ENCODE measurements around the gene CCDC92B.
"Not testable (repeated sequence)": the region's sequence is repeated elsewhere in the genome, so short reads cannot be mapped to it uniquely, and the experiment has no call there.

The CCDC92B gene

GRCh38 chr17:2704031-2704889, 45.2 kb downstream of the CCDC92B start:
- no peaks in the 10 kb centered on the region for H3K27me3 ChIP-seq (ENCODE audit: control insufficient read depth, insufficient read depth, low read length)
- no peak overlapping the region for H3K27ac ChIP-seq (ENCODE audit: low read depth, low read length)
- H3K4me3 ChIP-seq (ENCODE audit: low read length): no peak overlapping the region
- H3K9ac ChIP-seq (ENCODE audit: low read length): no peak overlapping the region
- peaks cover 8% of the 10 kb centered on the region for H3K4me1 ChIP-seq (ENCODE audit: control insufficient read depth, insufficient read depth, low read length)
- peaks cover 18% of the 10 kb centered on the region for H3K36me3 ChIP-seq (ENCODE audit: control insufficient read depth, insufficient read depth, low read length)

GRCh38 chr17:2703606-2704005, 45.8 kb downstream of the CCDC92B start:
- Histone ChIP-seq H3K36me3 (ENCODE audit: control insufficient read depth, insufficient read depth, low read length) (peaks cover 19% of the 10 kb centered on the region), H3K27ac (ENCODE audit: low read depth, low read length) (no peak overlapping the region), H3K4me1 (ENCODE audit: control insufficient read depth, insufficient read depth, low read length) (peaks cover 5% of the 10 kb centered on the region), H3K4me3 (ENCODE audit: low read length) (no peak overlapping the region), H3K9ac (ENCODE audit: low read length) (no peak overlapping the region), H3K27me3 (ENCODE audit: control insufficient read depth, insufficient read depth, low read length) (no peaks in the 10 kb centered on the region)

- Histone ChIP-seq H3K27me3 (ENCODE audit: control insufficient read depth, insufficient read depth, low read length) (no peaks in the 10 kb centered on the region), H3K9ac (ENCODE audit: low read length) (no peak overlapping the region), H3K4me3 (ENCODE audit: low read length) (no peak overlapping the region), H3K36me3 (ENCODE audit: control insufficient read depth, insufficient read depth, low read length) (peaks cover 21% of the 10 kb centered on the region), H3K4me1 (ENCODE audit: control insufficient read depth, insufficient read depth, low read length) (peaks cover 5% of the 10 kb centered on the region), H3K27ac (ENCODE audit: low read depth, low read length) (no peak overlapping the region)
Observed at GRCh38 chr17:2703181-2703580, 46.3 kb downstream of the CCDC92B start.

GRCh38 chr17:2701996-2702741, 47.3 kb downstream of the CCDC92B start:
- Histone ChIP-seq H3K27ac (ENCODE audit: low read depth, low read length) (peak overlapping the region; percentile 21), H3K4me1 (ENCODE audit: control insufficient read depth, insufficient read depth, low read length) (peaks cover 2% of the 10 kb centered on the region), H3K9ac (ENCODE audit: low read length) (no peak overlapping the region), H3K36me3 (ENCODE audit: control insufficient read depth, insufficient read depth, low read length) (peaks cover 25% of the 10 kb centered on the region), H3K4me3 (ENCODE audit: low read length) (no peak overlapping the region), H3K27me3 (ENCODE audit: control insufficient read depth, insufficient read depth, low read length) (no peaks in the 10 kb centered on the region)

GRCh38 chr17:2701161-2701995, 48.1 kb downstream of the CCDC92B start:
- H3K27ac ChIP-seq (ENCODE audit: low read depth, low read length): peak overlapping the region; percentile 21
- H3K36me3 ChIP-seq (ENCODE audit: control insufficient read depth, insufficient read depth, low read length): peaks cover 30% of the 10 kb centered on the region
- H3K27me3 ChIP-seq (ENCODE audit: control insufficient read depth, insufficient read depth, low read length): no peaks in the 10 kb centered on the region
- H3K4me1 ChIP-seq (ENCODE audit: control insufficient read depth, insufficient read depth, low read length): no peaks in the 10 kb centered on the region
- no peak overlapping the region for H3K9ac ChIP-seq (ENCODE audit: low read length)
- H3K4me3 ChIP-seq (ENCODE audit: low read length): no peak overlapping the region

- no peak overlapping the region for H3K27ac ChIP-seq (ENCODE audit: low read depth, low read length)
- peaks cover 35% of the 10 kb centered on the region for H3K36me3 ChIP-seq (ENCODE audit: control insufficient read depth, insufficient read depth, low read length)
Observed at GRCh38 chr17:2700491-2701141, 48.8 kb downstream of the CCDC92B start.

GRCh38 chr17:2700030-2700490, 49.4 kb downstream of the CCDC92B start:
- H3K9ac ChIP-seq (ENCODE audit: low read length): no peak overlapping the region
- H3K4me1 ChIP-seq (ENCODE audit: control insufficient read depth, insufficient read depth, low read length): no peaks in the 10 kb centered on the region
- H3K36me3 ChIP-seq (ENCODE audit: control insufficient read depth, insufficient read depth, low read length): peaks cover 40% of the 10 kb centered on the region
- H3K4me3 ChIP-seq (ENCODE audit: low read length): no peak overlapping the region
- no peaks in the 10 kb centered on the region for H3K27me3 ChIP-seq (ENCODE audit: control insufficient read depth, insufficient read depth, low read length)
- no peak overlapping the region for H3K27ac ChIP-seq (ENCODE audit: low read depth, low read length)

More at GRCh38 chr17:2700491-2701141, 48.8 kb downstream of the CCDC92B start:
- no peaks in the 10 kb centered on the region for H3K27me3 ChIP-seq (ENCODE audit: control insufficient read depth, insufficient read depth, low read length)
- H3K4me3 ChIP-seq (ENCODE audit: low read length): no peak overlapping the region
- H3K4me1 ChIP-seq (ENCODE audit: control insufficient read depth, insufficient read depth, low read length): no peaks in the 10 kb centered on the region
- H3K9ac ChIP-seq (ENCODE audit: low read length): no peak overlapping the region

GRCh38 chr17:2699216-2699805, 50.1 kb downstream of the CCDC92B start:
- H3K36me3 ChIP-seq (ENCODE audit: control insufficient read depth, insufficient read depth, low read length): peaks cover 42% of the 10 kb centered on the region
- not testable (repeated sequence) for H3K4me3 ChIP-seq (ENCODE audit: low read length); H3K27me3 ChIP-seq (ENCODE audit: control insufficient read depth, insufficient read depth, low read length)

GRCh38 chr17:2697611-2698162, 51.8 kb downstream of the CCDC92B start:
- no peak overlapping the region for H3K27ac ChIP-seq (ENCODE audit: low read depth, low read length)
- no peak overlapping the region for H3K9ac ChIP-seq (ENCODE audit: low read length)
- no peaks in the 10 kb centered on the region for H3K27me3 ChIP-seq (ENCODE audit: control insufficient read depth, insufficient read depth, low read length)
- H3K4me1 ChIP-seq (ENCODE audit: control insufficient read depth, insufficient read depth, low read length): no peaks in the 10 kb centered on the region
- peaks cover 43% of the 10 kb centered on the region for H3K36me3 ChIP-seq (ENCODE audit: control insufficient read depth, insufficient read depth, low read length)
- no peak overlapping the region for H3K4me3 ChIP-seq (ENCODE audit: low read length)

More at GRCh38 chr17:2699216-2699805, 50.1 kb downstream of the CCDC92B start:
- not testable (repeated sequence) for H3K27ac ChIP-seq (ENCODE audit: low read depth, low read length); H3K9ac ChIP-seq (ENCODE audit: low read length); H3K4me1 ChIP-seq (ENCODE audit: control insufficient read depth, insufficient read depth, low read length)

GRCh38 chr17:2695961-2696760, 53.3 kb downstream of the CCDC92B start:
- Histone ChIP-seq H3K9ac (ENCODE audit: low read length) (no peak overlapping the region), H3K36me3 (ENCODE audit: control insufficient read depth, insufficient read depth, low read length) (peaks cover 33% of the 10 kb centered on the region), H3K4me3 (ENCODE audit: low read length) (no peak overlapping the region), H3K27me3 (ENCODE audit: control insufficient read depth, insufficient read depth, low read length) (no peaks in the 10 kb centered on the region), H3K27ac (ENCODE audit: low read depth, low read length) (no peak overlapping the region), H3K4me1 (ENCODE audit: control insufficient read depth, insufficient read depth, low read length) (no peaks in the 10 kb centered on the region)

All from rectal smooth muscle tissue (tissue), 1 donor.